ENCODE measurements around the gene POLN.

DNA sequence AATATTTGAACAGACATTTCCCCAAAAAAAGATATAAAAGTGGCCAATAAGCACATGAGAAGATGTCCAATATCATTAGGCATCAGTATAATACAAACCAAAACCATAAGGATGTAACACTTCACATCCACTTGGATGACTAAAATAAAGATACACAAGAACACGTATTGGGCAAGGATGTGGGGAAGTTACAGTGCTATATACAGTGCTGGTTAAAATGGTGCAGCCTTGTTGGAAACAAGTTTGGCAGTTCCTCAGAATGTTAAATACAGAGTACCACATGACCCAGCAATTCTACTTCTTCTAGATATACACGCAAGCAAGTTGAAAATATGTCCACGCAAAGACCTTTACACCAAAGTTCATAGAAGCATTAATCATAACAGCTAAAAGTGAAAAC is 58.9 kb downstream of the POLN start:
- no peak for TF ChIP-seq POLR2AphosphoS5 (IDR thresholded peaks at IDR 0.05)
- TF ChIP-seq, protein P1, sequence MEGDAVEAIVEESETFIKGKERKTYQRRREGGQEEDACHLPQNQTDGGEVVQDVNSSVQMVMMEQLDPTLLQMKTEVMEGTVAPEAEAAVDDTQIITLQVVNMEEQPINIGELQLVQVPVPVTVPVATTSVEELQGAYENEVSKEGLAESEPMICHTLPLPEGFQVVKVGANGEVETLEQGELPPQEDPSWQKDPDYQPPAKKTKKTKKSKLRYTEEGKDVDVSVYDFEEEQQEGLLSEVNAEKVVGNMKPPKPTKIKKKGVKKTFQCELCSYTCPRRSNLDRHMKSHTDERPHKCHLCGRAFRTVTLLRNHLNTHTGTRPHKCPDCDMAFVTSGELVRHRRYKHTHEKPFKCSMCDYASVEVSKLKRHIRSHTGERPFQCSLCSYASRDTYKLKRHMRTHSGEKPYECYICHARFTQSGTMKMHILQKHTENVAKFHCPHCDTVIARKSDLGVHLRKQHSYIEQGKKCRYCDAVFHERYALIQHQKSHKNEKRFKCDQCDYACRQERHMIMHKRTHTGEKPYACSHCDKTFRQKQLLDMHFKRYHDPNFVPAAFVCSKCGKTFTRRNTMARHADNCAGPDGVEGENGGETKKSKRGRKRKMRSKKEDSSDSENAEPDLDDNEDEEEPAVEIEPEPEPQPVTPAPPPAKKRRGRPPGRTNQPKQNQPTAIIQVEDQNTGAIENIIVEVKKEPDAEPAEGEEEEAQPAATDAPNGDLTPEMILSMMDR (IDR thresholded peaks at IDR 0.05) = no peak
